IMR-90 (cell line): ENCODE data around the gene CNNM1.

Source experiments
- CTCF ChIP-seq: conservative IDR thresholded peaks from 2 replicates; pipeline ENCODE4 v1.5.1; 2012; ENCODE audit warnings: mild to moderate bottlenecking, low read depth, low read length, improper control_type of control experiment
- FOS ChIP-seq: fragments of 150-350 bp; IDR thresholded peaks from 2 replicates; pipeline ENCODE4 v1.6.1; 2016; ENCODE audit warnings: low read depth, low read length
- POLR2A ChIP-seq: IDR thresholded peaks from 2 replicates; pipeline ENCODE4 v1.6.1; 2012; ENCODE audit warnings: mild to moderate bottlenecking, low read depth, low read length
- RCOR1 ChIP-seq: IDR thresholded peaks from 2 replicates; pipeline ENCODE4 v1.6.1; 2012; ENCODE audit warnings: mild to moderate bottlenecking, low read length, improper control_type of control experiment; ENCODE audit not compliant: insufficient replicate concordance

GRCh38 chr10:99424656-99425055 is 95.5 kb downstream of the CNNM1 start:
- TF ChIP-seq CTCF (no peak), FOS (no peak), RCOR1 (no peak), POLR2A (no peak)
